Measurements from ENCODE around the gene NGDN. TPM values are rescaled to one million over a fixed set of nuclear protein-coding genes. Genes with fewer than 3 reads are reported as not detected.
"Not testable (repeated sequence)": the region's sequence is repeated elsewhere in the genome, so short reads cannot be mapped to it uniquely, and the experiment has no call there.

The NGDN gene
- total RNA-seq, 1 donor from 2014 or later: 60.1 TPM

DNA sequence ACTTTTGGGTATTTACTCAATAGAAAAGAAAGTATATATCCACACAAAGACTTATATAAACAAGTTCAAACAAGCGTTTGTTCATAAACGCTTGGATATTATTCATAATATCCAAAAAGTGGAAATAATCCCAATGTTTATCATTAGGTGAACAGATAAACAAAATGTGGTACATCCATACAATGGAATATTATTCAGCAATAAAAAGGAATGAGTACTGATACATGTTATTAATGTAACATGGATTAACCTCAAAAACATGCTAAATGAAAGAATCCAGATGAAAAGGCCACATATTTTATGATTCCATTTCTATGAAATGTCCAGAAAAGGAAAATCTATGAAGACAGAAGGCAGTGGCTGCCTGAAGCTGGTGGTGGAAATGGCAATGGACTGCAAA, 17.3 kb upstream of the NGDN start:
- Histone ChIP-seq H3K4me1 (peaks cover 9% of the 10 kb centered on the region), H3K79me2 (ENCODE audit: low read depth) (no peaks in the 10 kb centered on the region), H3K27me3 (no peaks in the 10 kb centered on the region), H4K20me1 (ENCODE audit: low read depth) (no peaks in the 10 kb centered on the region), H3K27ac (no peak overlapping the region), H3K9me3 (ENCODE audit: low read depth) (peaks cover 5% of the 10 kb centered on the region), H3K4me3 (no peak overlapping the region), H2AFZ (replicated peaks) (no peak overlapping the region), H3F3A (ENCODE audit: low read depth) (peaks cover 4% of the 10 kb centered on the region), H3K4me2 (no peak overlapping the region), H3K36me3 (no peaks in the 10 kb centered on the region), H3K9ac (no peak overlapping the region)
- peaks cover 5% of the 10 kb centered on the region for H3K27me3 Mint-ChIP-seq (ENCODE audit: insufficient read depth, low read depth)
- no peak for DNase-seq (ENCODE audit: low spot score)
- H3K36me3 Mint-ChIP-seq: no peaks in the 10 kb centered on the region
- TF ChIP-seq EZH2phosphoT487 (IDR thresholded peaks at IDR 0.05): no peak
- no peak for TF ChIP-seq EZH2 (IDR thresholded peaks at IDR 0.05)
- TF ChIP-seq, protein P1, sequence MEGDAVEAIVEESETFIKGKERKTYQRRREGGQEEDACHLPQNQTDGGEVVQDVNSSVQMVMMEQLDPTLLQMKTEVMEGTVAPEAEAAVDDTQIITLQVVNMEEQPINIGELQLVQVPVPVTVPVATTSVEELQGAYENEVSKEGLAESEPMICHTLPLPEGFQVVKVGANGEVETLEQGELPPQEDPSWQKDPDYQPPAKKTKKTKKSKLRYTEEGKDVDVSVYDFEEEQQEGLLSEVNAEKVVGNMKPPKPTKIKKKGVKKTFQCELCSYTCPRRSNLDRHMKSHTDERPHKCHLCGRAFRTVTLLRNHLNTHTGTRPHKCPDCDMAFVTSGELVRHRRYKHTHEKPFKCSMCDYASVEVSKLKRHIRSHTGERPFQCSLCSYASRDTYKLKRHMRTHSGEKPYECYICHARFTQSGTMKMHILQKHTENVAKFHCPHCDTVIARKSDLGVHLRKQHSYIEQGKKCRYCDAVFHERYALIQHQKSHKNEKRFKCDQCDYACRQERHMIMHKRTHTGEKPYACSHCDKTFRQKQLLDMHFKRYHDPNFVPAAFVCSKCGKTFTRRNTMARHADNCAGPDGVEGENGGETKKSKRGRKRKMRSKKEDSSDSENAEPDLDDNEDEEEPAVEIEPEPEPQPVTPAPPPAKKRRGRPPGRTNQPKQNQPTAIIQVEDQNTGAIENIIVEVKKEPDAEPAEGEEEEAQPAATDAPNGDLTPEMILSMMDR (IDR thresholded peaks at IDR 0.05): no peak
- H3K27ac Mint-ChIP-seq: no peak overlapping the region
- no peak overlapping the region for H3K4me3 Mint-ChIP-seq
- no peaks in the 10 kb centered on the region for H3K4me1 Mint-ChIP-seq
- H3K9me3 Mint-ChIP-seq: no peaks in the 10 kb centered on the region

DNA sequence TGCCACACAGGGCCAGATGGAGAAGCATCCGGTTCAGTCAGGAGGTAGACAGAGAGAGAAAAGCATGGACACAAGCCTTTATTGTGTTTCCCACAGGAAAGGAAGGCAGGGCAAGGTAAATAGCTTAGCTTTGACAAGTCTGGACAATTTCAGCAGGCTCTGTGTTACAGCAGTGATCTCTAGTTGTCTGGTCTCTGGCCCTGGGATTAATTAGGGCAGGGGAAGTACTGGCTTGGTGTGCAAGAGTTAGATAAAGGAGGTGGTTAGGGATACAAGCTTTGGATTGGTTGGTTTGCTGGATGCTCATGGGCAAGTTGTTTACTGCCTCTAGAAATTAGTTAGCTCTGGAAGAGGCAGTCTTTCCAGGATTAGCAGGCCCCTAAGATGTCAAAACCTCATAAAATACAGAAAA, 15.1 kb upstream of the NGDN start:
- Histone ChIP-seq H3K9ac (no peak overlapping the region), H3K4me1 (peaks cover 9% of the 10 kb centered on the region), H3K27ac (no peak overlapping the region), H3K4me3 (no peak overlapping the region), H3K4me2 (no peak overlapping the region), H3K36me3 (no peaks in the 10 kb centered on the region), H3K79me2 (ENCODE audit: low read depth) (no peaks in the 10 kb centered on the region), H3K9me3 (ENCODE audit: low read depth) (peaks cover 5% of the 10 kb centered on the region), H4K20me1 (ENCODE audit: low read depth) (no peaks in the 10 kb centered on the region), H2AFZ (replicated peaks) (no peak overlapping the region), H3K27me3 (no peaks in the 10 kb centered on the region), H3F3A (ENCODE audit: low read depth) (peaks cover 4% of the 10 kb centered on the region)
- Mint-ChIP-seq H3K36me3 (no peaks in the 10 kb centered on the region), H3K4me3 (no peak overlapping the region), H3K4me1 (no peaks in the 10 kb centered on the region), H3K27me3 (ENCODE audit: insufficient read depth, low read depth) (no peaks in the 10 kb centered on the region), H3K9me3 (no peaks in the 10 kb centered on the region), H3K27ac (no peak overlapping the region)
- DNase-seq (ENCODE audit: low spot score): no peak
- no peak for TF ChIP-seq EZH2 (IDR thresholded peaks at IDR 0.05)
- no peak for TF ChIP-seq EZH2phosphoT487 (IDR thresholded peaks at IDR 0.05)

DNA sequence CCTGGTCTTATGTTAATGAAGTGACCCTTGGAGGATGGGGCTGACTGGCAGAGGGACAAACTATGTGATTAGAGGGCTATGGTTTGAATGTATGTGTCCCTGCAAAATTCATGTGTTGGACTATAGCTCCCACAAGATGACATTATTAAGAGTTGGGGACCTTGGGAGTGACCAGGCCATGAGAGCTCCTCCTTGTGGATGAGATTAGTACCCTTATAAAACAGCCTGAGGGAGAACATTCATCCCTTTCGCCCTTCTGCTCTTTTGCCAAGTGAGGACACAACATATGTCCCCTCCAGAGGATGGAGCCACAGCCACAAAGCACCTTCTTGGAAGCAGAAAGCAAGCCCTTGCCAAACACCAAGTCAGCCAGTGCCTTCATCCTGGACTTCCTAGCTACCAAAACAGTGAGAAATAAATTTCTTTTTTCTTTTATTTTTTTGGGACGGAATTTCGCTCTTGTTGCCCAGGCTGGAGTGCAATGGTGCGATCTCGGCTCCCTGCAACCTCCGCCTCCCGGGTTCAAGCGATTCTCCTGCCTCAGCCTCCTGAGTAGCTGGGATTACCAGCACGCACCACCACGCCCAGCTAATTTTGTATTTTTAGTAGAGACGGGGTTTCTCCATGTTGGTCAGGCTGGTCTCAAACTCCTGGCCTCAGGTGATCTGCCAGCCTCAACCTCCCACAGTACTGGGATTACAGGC, 12.5 kb upstream of the NGDN start:
- H3K36me3 ChIP-seq; H3K4me1 Mint-ChIP-seq; H3K4me3 ChIP-seq; H3K9ac ChIP-seq; H3K4me3 Mint-ChIP-seq; H3K4me2 ChIP-seq; H3K36me3 Mint-ChIP-seq; H3K9me3 ChIP-seq (ENCODE audit: low read depth); H3K27ac ChIP-seq; H3K9me3 Mint-ChIP-seq; H3K27me3 Mint-ChIP-seq (ENCODE audit: insufficient read depth, low read depth); H3K79me2 ChIP-seq (ENCODE audit: low read depth); H3K4me1 ChIP-seq; H3K27ac Mint-ChIP-seq; H4K20me1 ChIP-seq (ENCODE audit: low read depth); H3K27me3 ChIP-seq; H3F3A ChIP-seq (ENCODE audit: low read depth); H2AFZ ChIP-seq (replicated peaks): not testable (repeated sequence)
- TF ChIP-seq, protein P1 (IDR thresholded peaks at IDR 0.05): peak; percentile 43
- DNase-seq (ENCODE audit: low spot score): peak; percentile 36

DNA sequence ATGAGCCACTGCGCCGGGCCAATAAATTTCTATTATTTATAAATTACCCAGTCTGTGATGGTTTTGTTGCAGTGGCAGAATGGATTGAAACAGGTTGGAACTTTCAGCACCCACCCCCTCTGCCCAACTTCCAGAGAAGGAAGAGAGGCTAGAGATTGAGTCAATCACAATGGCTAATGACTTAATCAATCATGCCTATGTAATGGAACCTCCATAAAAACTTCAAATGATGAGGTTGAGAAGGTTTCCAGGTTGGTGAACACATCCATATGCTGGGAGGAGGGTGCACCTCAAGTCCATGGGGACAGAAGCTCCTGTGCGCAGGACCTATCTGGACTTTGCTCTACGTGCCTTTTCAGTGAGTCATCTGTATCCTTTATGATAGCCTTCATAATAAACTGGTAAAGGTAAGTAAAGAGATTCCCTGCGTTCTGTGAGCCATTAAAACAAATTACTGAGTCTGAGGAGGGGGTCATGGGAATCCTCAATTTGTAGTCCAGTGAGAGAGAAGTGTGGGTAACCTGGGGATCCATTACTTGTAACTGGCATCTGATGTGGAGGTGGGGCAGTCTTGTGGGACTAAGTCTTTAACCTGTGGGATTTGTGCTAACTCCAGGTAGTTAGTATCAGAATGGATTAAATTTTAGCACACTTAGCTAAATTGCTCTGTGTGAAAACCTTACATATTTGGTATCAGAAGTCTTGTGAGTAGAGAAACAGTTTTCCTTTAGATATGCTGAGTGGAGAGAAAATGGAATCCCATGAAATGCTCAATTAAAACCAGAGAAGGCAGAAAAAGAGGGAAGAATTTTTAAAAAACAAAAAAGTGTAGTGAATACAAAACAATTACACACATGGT, 11.7 kb upstream of the NGDN start:
- Histone ChIP-seq H3K36me3 (no peaks in the 10 kb centered on the region), H3K27ac (no peak overlapping the region), H3K27me3 (peaks cover 7% of the 10 kb centered on the region), H3K79me2 (ENCODE audit: low read depth) (no peaks in the 10 kb centered on the region), H3K4me1 (peaks cover 9% of the 10 kb centered on the region), H3K9ac (no peak overlapping the region), H3F3A (ENCODE audit: low read depth) (peaks cover 4% of the 10 kb centered on the region), H3K4me2 (no peak overlapping the region), H3K9me3 (ENCODE audit: low read depth) (no peaks in the 10 kb centered on the region), H4K20me1 (ENCODE audit: low read depth) (no peaks in the 10 kb centered on the region), H2AFZ (replicated peaks) (no peak overlapping the region), H3K4me3 (no peak overlapping the region)
- Mint-ChIP-seq H3K36me3 (no peaks in the 10 kb centered on the region), H3K27me3 (ENCODE audit: insufficient read depth, low read depth) (no peaks in the 10 kb centered on the region), H3K4me3 (no peak overlapping the region), H3K4me1 (no peaks in the 10 kb centered on the region), H3K9me3 (no peaks in the 10 kb centered on the region), H3K27ac (no peak overlapping the region)
- TF ChIP-seq EZH2 (IDR thresholded peaks at IDR 0.05) (no peak), EZH2phosphoT487 (IDR thresholded peaks at IDR 0.05) (no peak)
- TF ChIP-seq, protein P1 (IDR thresholded peaks at IDR 0.05): no peak
- no peak for DNase-seq (ENCODE audit: low spot score)

Data from neural progenitor cell (in vitro differentiated cells).